Colonic mucosa (tissue), 4 donors: ENCODE measurements around the gene TCEAL4. TPM values are rescaled to one million over a fixed set of nuclear protein-coding genes. Genes with fewer than 3 reads are reported as not detected.

Experiments
- DNase-seq: peaks from one replicate; pipeline ENCODE4 v3.0.0-alpha.2; 2020
- H3K27ac ChIP-seq: fragments of 200-600 bp; one replicate; pipeline ENCODE4 v1.8.0; 2021
- H3K27me3 ChIP-seq: fragments of 200-600 bp; one replicate; pipeline ENCODE4 v1.8.0; 2021
- H3K36me3 ChIP-seq: fragments of 200-600 bp; one replicate; pipeline ENCODE4 v1.8.0; 2021
- H3K4me1 ChIP-seq: fragments of 200-600 bp; one replicate; pipeline ENCODE4 v1.8.0; 2021; ENCODE audit warnings: mild to moderate bottlenecking
- H3K4me3 ChIP-seq: fragments of 200-600 bp; one replicate; pipeline ENCODE4 v1.8.0; 2021
- H3K9ac ChIP-seq, 2 donors: one replicate each; pipeline ENCODE4 v1.7.0; 2013; ENCODE audit warnings: control low read depth in 2 of 2, low read depth in 2 of 2, low read length in 2 of 2
- H3K9me3 ChIP-seq: fragments of 200-600 bp; one replicate; pipeline ENCODE4 v1.8.0; 2021
- intact Hi-C: fragments of 100-400 bp; cut with DNase I; formaldehyde crosslinking; loops from one replicate; pipeline ENCODE4 v1.14.1; 2022
- total RNA-seq, 2 donors: library from RNA; stranded (reverse); fragmentation: NEBNext Ultra II Directional in 1 of 2; extraction: Animal tissue kit (Norgen Biotek cat#: 25700) in 1 of 2; gene quantifications; one replicate each; pipeline ENCODE4 v1.2.1, GENCODE V29; 2021
- TF ChIP-seq, protein P1 (sequence below): fragments of 200-600 bp; IDR thresholded peaks from one replicate; pipeline ENCODE4 v1.8.0; 2022; ENCODE audit warnings: antibody characterized with exemption, mild to moderate bottlenecking
- donor health status: healthy.
- donor health status: DM: no; HTN: no; CAD: no.
- donor health status: DM: no; HTN: no; CAD: no.

Gene TCEAL4
- 10 to 100 TPM; 19.0 to 21.1 TPM for total RNA-seq

DNA sequence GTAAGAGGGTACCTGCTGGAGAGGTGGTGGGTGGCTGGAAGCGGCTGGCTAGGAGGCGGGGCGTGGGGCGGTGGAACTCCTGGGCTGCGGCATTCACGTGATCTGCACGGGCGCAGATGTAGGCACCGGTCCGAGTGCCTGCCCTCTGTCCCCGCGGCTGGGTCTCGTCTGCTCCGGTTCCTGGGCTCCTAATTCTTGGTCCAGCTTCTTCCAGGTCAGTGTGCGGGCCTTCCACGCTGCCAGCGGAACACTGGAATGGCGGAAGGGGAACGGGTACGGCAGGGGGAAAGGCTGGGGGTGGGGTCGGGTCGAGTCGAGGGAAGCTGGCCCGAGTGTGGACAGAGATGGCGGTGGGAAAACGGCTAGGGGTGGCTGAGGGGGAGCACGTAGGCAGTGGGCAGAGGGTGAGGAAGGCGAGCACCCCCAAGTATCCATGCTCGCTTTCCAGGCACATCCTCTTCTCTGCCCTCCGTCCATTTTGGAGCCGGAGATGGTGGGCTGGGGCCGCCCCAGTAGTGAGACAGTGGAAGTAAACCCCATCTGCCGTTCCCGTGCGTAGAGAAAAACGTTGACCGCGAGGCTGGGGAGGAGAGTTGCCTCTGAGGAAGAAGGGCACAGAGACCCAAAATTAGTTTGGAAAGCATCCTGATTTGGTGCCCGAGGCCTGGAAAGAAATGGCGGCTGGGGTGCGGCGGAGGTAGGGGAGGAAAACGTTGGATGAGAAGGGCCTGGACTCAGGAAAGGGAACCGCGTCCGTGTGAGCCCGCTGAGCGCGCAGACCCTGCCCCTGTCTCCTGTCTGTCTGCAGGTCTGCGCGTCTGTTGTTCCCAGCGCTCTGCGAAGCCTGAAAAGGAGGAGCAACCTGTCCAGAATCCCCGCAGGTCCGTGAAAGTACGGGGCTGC, at the start of gene TCEAL4:
TSS of gene TCEAL4 (plus strand) at position 105 of the 903 bp plus-strand sequence. CDS start 1,161 bp downstream, outside the sequence.
- Histone ChIP-seq H3K4me3 (peak within 1 kb of the TSS; percentile 54), H3K36me3 (no peaks in the 10 kb centered on the region), H3K27me3 (no peaks in the 10 kb centered on the region), H3K4me1 (no peaks in the 10 kb centered on the region), H3K27ac (peak within 1 kb of the TSS; percentile 45), H3K9me3 (no peaks in the 10 kb centered on the region), H3K9ac (peak within 1 kb of the TSS; percentile 66 to 81)
- DNase-seq: peak; percentile 62
- TF ChIP-seq, protein P1, sequence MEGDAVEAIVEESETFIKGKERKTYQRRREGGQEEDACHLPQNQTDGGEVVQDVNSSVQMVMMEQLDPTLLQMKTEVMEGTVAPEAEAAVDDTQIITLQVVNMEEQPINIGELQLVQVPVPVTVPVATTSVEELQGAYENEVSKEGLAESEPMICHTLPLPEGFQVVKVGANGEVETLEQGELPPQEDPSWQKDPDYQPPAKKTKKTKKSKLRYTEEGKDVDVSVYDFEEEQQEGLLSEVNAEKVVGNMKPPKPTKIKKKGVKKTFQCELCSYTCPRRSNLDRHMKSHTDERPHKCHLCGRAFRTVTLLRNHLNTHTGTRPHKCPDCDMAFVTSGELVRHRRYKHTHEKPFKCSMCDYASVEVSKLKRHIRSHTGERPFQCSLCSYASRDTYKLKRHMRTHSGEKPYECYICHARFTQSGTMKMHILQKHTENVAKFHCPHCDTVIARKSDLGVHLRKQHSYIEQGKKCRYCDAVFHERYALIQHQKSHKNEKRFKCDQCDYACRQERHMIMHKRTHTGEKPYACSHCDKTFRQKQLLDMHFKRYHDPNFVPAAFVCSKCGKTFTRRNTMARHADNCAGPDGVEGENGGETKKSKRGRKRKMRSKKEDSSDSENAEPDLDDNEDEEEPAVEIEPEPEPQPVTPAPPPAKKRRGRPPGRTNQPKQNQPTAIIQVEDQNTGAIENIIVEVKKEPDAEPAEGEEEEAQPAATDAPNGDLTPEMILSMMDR: no peak
- intact Hi-C loops: no loop called here

DNA sequence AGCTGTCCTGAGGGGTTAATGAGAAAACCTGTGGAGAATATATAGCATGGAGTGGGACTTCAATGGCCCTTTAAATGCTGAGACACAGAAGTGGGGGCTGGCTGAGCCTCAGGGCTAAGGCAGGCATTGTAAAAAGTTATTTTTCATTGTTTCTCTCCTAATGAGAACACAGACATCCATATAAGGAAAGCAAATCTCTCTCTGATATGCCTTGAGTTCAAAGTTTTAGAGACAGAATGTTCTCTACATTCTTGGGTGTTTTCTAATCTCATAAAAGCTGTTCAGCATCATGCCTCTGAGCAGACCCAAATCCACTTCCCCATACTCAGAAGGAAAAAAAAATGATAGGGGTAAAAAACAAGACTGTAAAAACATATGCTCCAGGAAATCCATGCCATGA, 49.2 kb upstream of the TCEAL4 start:
- Histone ChIP-seq H3K36me3 (no peaks in the 10 kb centered on the region), H3K4me1 (no peaks in the 10 kb centered on the region), H3K4me3 (no peak overlapping the region), H3K27me3 (no peaks in the 10 kb centered on the region), H3K9ac (no peak overlapping the region), H3K27ac (no peak overlapping the region), H3K9me3 (no peaks in the 10 kb centered on the region)
- DNase-seq: no peak
- TF ChIP-seq, protein P1: no peak
- intact Hi-C loops: loop anchor here (10.0 kb wide), 1 partner anchor 159 kb away; no protein-coding TSS in a partner anchor

DNA sequence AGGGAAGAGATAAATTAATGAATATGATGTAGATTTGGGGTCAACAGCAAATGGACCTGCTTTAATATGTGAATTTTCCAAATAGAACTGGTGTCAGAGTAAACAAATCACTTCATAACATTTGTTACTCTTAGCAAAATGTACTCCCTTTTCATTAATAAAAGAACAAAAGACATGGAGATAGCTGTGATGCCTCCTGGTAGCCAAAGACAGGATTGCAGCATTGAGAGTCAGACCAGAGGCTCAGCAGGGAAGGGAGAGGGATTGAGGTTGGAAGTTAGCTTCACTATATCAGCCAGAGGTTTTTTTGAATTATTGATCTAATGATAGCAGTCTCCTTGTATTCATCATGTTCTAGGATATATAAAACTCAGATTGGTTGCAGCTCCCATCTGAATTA, 48.6 kb upstream of the TCEAL4 start:
- TF ChIP-seq, protein P1: no peak
- intact Hi-C loops: loop anchor here (10.0 kb wide), 1 partner anchor 158 kb away; no protein-coding TSS in a partner anchor
- no peak overlapping the region for H3K4me3 ChIP-seq

DNA sequence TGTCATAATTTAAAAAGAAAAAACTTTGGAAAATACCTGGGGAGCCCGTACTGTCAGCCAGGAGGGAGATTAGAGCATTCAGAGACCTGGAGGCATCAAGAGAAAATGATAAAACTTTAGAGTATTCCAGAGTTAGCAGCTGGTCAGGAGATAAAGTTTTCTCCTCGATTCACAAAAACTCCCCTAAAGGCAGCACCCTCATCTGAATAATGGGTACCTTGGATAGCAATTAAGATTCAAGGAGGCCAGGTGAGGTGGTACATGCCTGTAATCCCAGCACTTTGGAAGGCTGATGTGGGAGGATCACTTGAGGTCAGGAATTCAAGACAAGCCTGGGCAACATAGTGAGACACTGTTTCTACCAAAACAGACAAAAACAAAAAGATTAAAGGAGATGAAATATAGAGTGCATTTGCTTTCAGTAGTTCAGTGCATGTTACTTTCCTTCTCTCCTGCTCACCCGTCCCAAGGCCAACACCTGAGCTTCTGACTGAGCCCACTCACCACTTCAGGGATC, 47.4 kb upstream of the TCEAL4 start:
- TF ChIP-seq, protein P1: no peak
- no peaks in the 10 kb centered on the region for H3K4me1 ChIP-seq
- no peak for DNase-seq
- H3K9ac ChIP-seq: no peak overlapping the region
- no peaks in the 10 kb centered on the region for H3K9me3 ChIP-seq
- no peaks in the 10 kb centered on the region for H3K27me3 ChIP-seq
- no peak overlapping the region for H3K4me3 ChIP-seq
- intact Hi-C loops: loop anchor here (10.0 kb wide), 1 partner anchor 157 kb away; no protein-coding TSS in a partner anchor
- no peaks in the 10 kb centered on the region for H3K36me3 ChIP-seq
- H3K27ac ChIP-seq: no peak overlapping the region

More for the DNA sequence above, 48.6 kb upstream of the TCEAL4 start:
- Histone ChIP-seq H3K36me3 (no peaks in the 10 kb centered on the region), H3K4me1 (no peaks in the 10 kb centered on the region), H3K27me3 (no peaks in the 10 kb centered on the region), H3K27ac (no peak overlapping the region), H3K9ac (no peak overlapping the region), H3K9me3 (no peaks in the 10 kb centered on the region)
- DNase-seq: no peak

DNA sequence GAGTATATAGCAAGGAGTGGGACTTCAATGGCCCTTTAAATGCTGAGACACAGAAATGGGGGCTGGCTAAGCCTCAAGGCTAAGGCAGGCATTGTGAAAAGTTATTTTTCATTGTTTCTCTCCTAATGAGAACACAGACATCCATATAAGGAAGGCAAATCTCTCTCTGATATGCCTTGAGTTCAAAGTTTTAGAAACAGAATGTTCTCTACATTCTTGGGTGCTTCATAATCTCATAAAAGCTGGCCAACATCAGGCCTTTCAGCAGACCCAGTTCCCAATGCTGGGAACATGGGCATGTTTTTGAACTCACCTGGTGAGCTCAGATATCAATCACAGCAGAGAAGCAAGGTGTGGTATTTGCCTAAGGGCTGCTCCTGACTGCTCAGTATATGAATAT, 46.6 kb upstream of the TCEAL4 start:
- H3K27me3 ChIP-seq: no peaks in the 10 kb centered on the region
- no peak for DNase-seq
- TF ChIP-seq, protein P1: no peak
- H3K36me3 ChIP-seq: no peaks in the 10 kb centered on the region
- no peaks in the 10 kb centered on the region for H3K9me3 ChIP-seq
- H3K9ac ChIP-seq: no peak overlapping the region
- no peaks in the 10 kb centered on the region for H3K4me1 ChIP-seq
- H3K4me3 ChIP-seq: no peak overlapping the region
- no peak overlapping the region for H3K27ac ChIP-seq
- intact Hi-C loops: loop anchor here (10.0 kb wide), 1 partner anchor 156 kb away; no protein-coding TSS in a partner anchor
